Measurements from ENCODE around the gene NFATC2.

Gene NFATC2

DNA sequence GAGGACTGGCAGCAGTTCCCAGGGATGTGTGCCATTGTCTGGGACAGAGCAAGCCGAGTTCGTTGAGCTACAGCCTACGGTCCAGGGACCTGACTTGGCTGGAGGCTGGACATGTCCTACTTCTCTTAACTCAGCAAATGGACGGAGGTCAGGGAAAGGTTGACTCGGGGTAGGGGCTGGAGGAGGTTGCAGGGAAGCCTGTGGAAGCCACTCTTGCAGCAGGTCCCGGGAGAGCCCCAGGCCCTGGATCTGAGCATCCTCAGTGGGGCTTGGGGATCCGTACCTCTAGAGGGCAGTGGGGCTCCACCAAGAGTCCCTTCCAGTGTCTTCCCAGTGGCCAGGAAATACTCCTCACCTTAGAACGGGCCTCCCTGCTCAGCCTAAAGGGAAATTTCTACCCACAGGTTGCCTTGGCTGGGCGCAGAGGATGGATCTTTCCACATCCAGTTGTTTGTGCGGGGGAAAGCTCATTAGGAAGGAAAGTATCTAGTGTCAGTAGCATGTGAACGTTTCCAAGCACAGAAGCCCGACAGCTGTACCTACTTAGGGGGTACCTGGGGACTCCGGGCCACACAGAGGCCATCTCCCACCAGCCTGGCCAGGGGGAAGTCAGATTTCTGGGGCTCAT, 170.2 kb downstream of the NFATC2 start:
- Histone ChIP-seq H3K4me1 (ENCODE audit: control insufficient read depth, low read length) (peaks cover 6% of the 10 kb centered on the region), H3K27me3 (ENCODE audit: control insufficient read depth, low read length) (0 out of 2 replicates have a peak, but pooled peaks cover 5% of the 10 kb centered on the region)

DNA sequence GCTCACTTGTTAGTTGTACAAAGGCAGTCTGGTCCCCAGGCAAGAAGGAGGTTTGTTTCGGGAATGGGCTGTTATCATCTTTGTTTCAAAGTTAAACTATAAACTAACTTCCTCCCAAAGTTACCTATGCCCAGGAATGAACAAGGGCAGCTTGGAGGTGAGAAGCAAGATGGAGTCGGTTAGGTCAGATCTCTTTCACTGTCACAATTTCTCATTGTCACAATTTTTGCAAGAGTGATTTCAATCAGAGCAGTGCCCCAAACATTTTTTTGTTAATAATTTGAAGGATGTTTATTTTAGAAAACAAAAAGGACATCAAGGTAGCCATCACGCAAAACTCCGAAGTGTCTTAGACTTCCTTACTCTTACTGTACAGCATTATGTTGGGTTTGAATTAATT, 170.8 kb downstream of the NFATC2 start:
- H3K9me3 ChIP-seq (ENCODE audit: control insufficient read depth, insufficient read depth, low read length), result no peaks in the 10 kb centered on the region
- H3K27ac ChIP-seq (ENCODE audit: low read depth, low read length), result no peak overlapping the region
- H3K36me3 ChIP-seq (ENCODE audit: control insufficient read depth, low read length), result no peaks in the 10 kb centered on the region
- H3K9me2 ChIP-seq (replicated peaks; ENCODE audit: control insufficient read depth, low read length), result no peaks in the 10 kb centered on the region
- no peak overlapping the region for H3K4me2 ChIP-seq (ENCODE audit: low read length)
- H3K4me3 ChIP-seq (ENCODE audit: low read length), result no peak overlapping the region
- no peaks in the 10 kb centered on the region for H4K20me1 ChIP-seq (ENCODE audit: control insufficient read depth, insufficient read depth, low read depth, low read length)
- TF ChIP-seq EZH2phosphoT487 (IDR thresholded peaks at IDR 0.05; ENCODE audit: borderline replicate concordance, low read length), result no peak
- TF ChIP-seq, protein P1, sequence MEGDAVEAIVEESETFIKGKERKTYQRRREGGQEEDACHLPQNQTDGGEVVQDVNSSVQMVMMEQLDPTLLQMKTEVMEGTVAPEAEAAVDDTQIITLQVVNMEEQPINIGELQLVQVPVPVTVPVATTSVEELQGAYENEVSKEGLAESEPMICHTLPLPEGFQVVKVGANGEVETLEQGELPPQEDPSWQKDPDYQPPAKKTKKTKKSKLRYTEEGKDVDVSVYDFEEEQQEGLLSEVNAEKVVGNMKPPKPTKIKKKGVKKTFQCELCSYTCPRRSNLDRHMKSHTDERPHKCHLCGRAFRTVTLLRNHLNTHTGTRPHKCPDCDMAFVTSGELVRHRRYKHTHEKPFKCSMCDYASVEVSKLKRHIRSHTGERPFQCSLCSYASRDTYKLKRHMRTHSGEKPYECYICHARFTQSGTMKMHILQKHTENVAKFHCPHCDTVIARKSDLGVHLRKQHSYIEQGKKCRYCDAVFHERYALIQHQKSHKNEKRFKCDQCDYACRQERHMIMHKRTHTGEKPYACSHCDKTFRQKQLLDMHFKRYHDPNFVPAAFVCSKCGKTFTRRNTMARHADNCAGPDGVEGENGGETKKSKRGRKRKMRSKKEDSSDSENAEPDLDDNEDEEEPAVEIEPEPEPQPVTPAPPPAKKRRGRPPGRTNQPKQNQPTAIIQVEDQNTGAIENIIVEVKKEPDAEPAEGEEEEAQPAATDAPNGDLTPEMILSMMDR (IDR thresholded peaks at IDR 0.05; ENCODE audit: low read depth, low read length, poor library complexity, severe bottlenecking), result no peak
- peaks cover 6% of the 10 kb centered on the region for H3K4me1 ChIP-seq (ENCODE audit: control insufficient read depth, low read length)
- no peaks in the 10 kb centered on the region for H3K79me2 ChIP-seq (ENCODE audit: control insufficient read depth, low read length)
- 0 out of 2 replicates have a peak, but pooled peaks cover 5% of the 10 kb centered on the region for H3K27me3 ChIP-seq (ENCODE audit: control insufficient read depth, low read length)
- no peaks in the 10 kb centered on the region for H3F3A ChIP-seq (ENCODE audit: control insufficient read depth, insufficient read depth)

More for the DNA sequence above, 170.2 kb downstream of the NFATC2 start:
- Histone ChIP-seq H3K79me2 (ENCODE audit: control insufficient read depth, low read length) (no peaks in the 10 kb centered on the region), H3K9me3 (ENCODE audit: control insufficient read depth, insufficient read depth, low read length) (no peaks in the 10 kb centered on the region), H3K4me2 (ENCODE audit: low read length) (no peak overlapping the region), H3K4me3 (ENCODE audit: low read length) (no peak overlapping the region), H3K9me2 (replicated peaks; ENCODE audit: control insufficient read depth, low read length) (no peaks in the 10 kb centered on the region), H3K36me3 (ENCODE audit: control insufficient read depth, low read length) (no peaks in the 10 kb centered on the region), H3K27ac (ENCODE audit: low read depth, low read length) (no peak overlapping the region), H4K20me1 (ENCODE audit: control insufficient read depth, insufficient read depth, low read depth, low read length) (no peaks in the 10 kb centered on the region), H3F3A (ENCODE audit: control insufficient read depth, insufficient read depth) (no peaks in the 10 kb centered on the region)
- TF ChIP-seq, protein P1 (IDR thresholded peaks at IDR 0.05; ENCODE audit: low read depth, low read length, poor library complexity, severe bottlenecking), result peak; percentile 89
- no peak for TF ChIP-seq EZH2phosphoT487 (IDR thresholded peaks at IDR 0.05; ENCODE audit: borderline replicate concordance, low read length)

DNA sequence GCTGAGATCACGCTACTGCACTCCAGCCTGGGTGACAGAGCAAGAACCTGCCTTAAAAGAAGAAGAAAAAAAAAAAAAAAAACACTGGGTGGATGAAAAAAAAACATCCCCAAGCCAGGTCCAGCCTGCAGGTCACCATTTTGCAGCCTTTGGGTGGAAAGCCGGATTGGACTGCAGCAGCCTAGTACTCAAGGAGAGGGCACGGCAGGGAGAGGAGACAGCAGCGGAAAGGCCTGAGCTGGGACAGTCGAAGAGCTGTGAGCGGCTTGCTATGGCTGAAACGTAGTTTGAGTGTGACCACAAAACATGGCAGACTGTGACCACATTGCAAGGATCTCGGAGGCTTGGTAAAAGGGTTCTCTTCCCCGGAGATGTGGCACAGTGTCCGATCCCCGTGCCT, 173.0 kb downstream of the NFATC2 start:
- Histone ChIP-seq H3K79me2 (ENCODE audit: control insufficient read depth, low read length) (no peaks in the 10 kb centered on the region), H4K20me1 (ENCODE audit: control insufficient read depth, insufficient read depth, low read depth, low read length) (no peaks in the 10 kb centered on the region), H3K36me3 (ENCODE audit: control insufficient read depth, low read length) (no peaks in the 10 kb centered on the region), H3K9me2 (replicated peaks; ENCODE audit: control insufficient read depth, low read length) (no peaks in the 10 kb centered on the region), H3K27ac (ENCODE audit: low read depth, low read length) (no peak overlapping the region), H3K4me1 (ENCODE audit: control insufficient read depth, low read length) (peaks cover 4% of the 10 kb centered on the region), H3F3A (ENCODE audit: control insufficient read depth, insufficient read depth) (no peaks in the 10 kb centered on the region), H3K4me3 (ENCODE audit: low read length) (no peak overlapping the region), H3K27me3 (ENCODE audit: control insufficient read depth, low read length) (peaks cover 9% of the 10 kb centered on the region; the same call in 1 of the 2 replicates), H3K4me2 (ENCODE audit: low read length) (no peak overlapping the region), H3K9me3 (ENCODE audit: control insufficient read depth, insufficient read depth, low read length) (no peaks in the 10 kb centered on the region)
- no peak for TF ChIP-seq EZH2phosphoT487 (IDR thresholded peaks at IDR 0.05; ENCODE audit: borderline replicate concordance, low read length)
- TF ChIP-seq, protein P1 (IDR thresholded peaks at IDR 0.05; ENCODE audit: low read depth, low read length, poor library complexity, severe bottlenecking), result no peak

Measured in DOHH2 (cell line).